ENCODE data around the gene ROBO4.

Gene ROBO4

GRCh38 chr11:124841201-124841600 is 56.5 kb downstream of the ROBO4 start:
- DNase-seq (ENCODE audit: low spot score) = no peak

DNA sequence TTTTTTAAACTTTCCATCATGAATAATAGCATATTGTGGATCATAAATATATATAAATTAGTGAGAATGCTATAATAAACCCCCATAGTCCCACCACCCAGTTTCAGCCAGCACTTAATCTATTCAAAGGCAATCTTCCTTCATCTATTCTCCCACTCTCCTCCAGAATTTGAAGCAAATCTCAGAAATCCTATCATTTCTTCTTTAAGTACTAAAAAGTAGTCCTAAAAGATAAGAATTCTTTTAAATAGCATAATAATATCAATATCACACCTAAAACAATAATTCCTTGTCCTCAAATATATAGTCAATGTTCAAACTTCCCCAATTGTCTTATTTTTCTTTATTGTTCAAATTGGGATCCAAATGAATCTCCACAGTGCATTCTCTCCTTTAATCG is 57.0 kb downstream of the ROBO4 start:
- no peak for DNase-seq (ENCODE audit: low spot score)

GRCh38 chr11:124839972-124840621 is 57.6 kb downstream of the ROBO4 start:
- DNase-seq (ENCODE audit: low spot score) = no peak

DNA sequence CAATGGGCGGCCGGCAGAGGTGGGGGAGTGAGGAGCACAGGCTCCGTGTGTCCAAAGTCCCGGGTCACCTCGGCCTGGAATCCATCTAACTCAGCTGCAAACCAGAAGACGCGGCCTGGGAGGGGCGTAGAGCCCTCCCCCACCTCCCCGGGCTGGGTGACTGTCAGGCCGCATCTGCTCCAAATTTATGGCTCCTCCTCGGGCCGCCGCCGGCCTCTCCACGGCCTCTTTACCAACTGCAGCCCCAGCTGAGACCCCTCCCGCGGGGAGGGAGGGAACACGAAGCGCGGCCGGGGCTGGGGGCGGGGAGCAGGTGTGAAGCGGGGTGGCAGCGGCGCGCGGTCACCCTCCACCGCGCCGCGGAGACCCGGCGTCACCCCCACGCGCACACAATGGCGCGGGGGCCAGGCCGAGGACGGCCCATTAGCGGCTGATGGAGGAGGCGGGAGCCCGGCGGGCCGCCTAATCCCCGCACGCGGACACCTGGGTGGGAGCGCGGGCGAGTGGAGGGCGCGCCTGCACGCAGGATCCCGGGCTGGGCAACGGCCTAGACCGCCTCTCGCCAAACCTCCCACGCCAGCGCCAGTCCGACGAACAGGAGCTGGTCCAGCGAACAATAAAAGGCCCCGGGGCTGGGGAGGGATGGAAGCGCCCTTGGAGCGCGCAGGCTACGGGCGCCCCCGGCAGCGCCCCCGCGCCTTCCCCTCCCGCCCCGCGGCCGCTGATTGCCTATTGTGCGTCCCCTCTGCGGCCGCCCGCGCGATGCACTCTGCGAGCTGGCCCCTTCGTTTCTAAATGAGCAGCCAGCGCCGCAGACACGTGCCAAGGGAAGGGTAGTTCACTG is 58.3 kb downstream of the ROBO4 start:
- no peak for DNase-seq (ENCODE audit: low spot score)

DNA sequence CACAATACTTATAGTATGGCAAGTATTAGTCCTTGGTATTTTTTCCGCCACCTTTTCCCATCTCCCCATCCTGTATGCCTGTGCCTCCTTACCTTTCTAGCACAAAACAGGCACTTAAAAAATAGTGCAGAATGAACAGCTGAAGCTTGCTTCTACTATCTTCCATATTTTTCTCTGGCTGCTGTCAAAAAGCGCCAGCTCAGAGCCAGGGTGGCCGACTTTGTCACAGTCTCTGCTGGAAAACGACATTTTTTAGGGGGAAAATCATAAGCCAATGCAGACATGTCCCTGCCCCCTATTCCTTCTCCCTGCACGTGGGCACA is 58.9 kb downstream of the ROBO4 start:
- DNase-seq (ENCODE audit: low spot score) = no peak

DNA sequence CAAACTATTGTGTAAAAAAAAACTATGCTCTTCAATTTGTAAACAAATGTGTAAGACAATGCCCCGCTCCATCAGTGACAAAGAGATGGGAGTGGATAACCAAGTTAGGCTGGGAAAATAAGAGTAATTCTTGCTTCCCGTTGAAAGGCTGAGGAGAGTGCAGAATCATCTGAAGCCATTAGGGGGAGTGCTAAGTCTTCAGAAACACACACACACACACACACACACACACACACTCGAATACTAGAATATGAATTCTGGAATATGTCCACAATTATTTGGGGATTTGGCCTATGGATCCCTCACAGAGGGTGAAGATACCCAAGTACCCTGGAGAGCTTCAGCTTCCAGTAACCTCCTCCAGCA is 60.2 kb downstream of the ROBO4 start:
- DNase-seq (ENCODE audit: low spot score) = peak; percentile 62

- no peak for DNase-seq (ENCODE audit: low spot score)
These were observed 61.7 kb downstream of the ROBO4 start for GRCh38 chr11:124835918-124836317.

DNA sequence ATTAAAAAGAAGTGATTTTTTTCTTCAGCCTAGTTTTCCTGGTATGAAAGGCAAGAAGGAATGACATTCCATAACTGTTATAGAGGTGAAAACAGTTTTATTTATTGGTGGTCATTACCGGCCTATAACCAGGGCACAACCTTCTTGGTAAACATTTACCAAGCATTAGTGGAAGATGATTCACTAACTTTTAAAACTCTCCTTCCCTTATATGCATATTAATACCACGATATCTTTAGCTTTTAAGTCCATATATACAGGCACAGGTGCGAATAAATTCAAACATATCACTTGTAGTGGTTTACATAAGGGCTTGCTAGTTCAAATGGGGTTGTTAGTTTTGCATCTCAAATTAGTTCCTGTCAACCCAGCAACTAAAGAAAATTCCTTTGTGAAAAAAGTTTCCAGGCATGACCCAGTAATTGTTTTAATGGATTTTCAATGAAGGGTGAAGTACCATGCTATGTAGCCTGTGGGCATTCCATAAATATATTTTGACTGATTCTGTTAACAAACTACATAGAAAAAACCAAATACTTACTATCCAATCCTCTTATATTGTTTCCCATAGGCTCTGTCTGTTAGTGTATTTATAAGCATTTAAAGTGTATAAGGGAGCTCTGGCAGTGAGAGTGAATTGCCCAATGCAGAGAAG is 63.0 kb downstream of the ROBO4 start:
- no peak for DNase-seq (ENCODE audit: low spot score)

All from HuH-7 (cell line).